Upper lobe of left lung (tissue), 4 donors: ENCODE data around the gene PTPRN2.

Experiments used
- CTCF ChIP-seq, 6 experiments: fragments of 450-650 bp in 4 of 6; fragments of 200-600 bp in 2 of 6; sonication (generic) in 2 of 6; IDR thresholded peaks; one replicate each; pipeline ENCODE4 v1.5.1; 2016 to 2019; ENCODE audit warnings: antibody characterized with exemption in 6 of 6
- EP300 ChIP-seq, 4 donors: sonication (generic); formaldehyde crosslinking; IDR thresholded peaks; one replicate each; pipeline ENCODE4 v1.5.1; 2017; ENCODE audit warnings: antibody characterized with exemption in 4 of 4, control low read depth in 2 of 4
- POLR2A ChIP-seq, 4 donors: fragments of 450-650 bp; IDR thresholded peaks; one replicate each; pipeline ENCODE4 v1.5.1; 2016 to 2017; ENCODE audit warnings: antibody characterized with exemption in 4 of 4, mild to moderate bottlenecking in 2 of 4
- POLR2AphosphoS5 ChIP-seq, 2 donors: sonication (generic); formaldehyde crosslinking; IDR thresholded peaks; one replicate each; pipeline ENCODE4 v1.5.1; 2017; ENCODE audit warnings: antibody characterized with exemption in 2 of 2

DNA sequence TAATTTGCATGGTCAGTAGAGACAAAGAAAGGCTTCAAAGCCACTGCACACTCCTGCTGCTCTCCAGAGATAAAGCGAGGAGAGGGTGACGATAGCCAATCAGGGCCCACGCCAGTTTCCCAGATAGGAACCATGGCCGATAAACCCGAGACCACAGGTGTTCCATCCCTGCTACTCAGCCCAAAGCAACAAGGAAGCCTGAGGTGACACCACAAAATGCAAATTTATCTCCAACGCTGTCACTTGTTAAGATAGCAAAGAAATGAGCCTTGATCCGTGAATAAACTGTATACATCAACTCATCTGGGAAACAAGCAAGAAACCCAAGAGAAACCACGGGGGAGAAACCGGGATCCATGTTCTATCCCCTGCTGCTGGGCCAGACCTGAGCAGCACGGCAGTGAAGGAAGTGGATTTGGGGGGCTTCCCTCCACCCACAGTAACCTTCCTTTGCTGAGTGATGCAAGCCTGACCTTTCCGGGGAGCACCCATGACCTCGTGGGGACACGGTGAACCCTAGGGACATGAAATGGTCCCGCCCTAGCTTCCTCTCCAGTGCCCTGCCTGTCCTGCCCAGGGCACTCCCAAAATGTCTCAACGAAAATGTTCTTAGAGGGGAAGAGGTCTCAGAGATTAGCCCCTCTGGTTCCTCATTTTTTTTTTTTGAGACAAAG is 164.6 kb downstream of the PTPRN2 start:
- TF ChIP-seq EP300 (IDR thresholded peaks at IDR 0.05) (no peak), POLR2A (IDR thresholded peaks at IDR 0.05) (no peak), CTCF (IDR thresholded peaks at IDR 0.05) (no peak), POLR2AphosphoS5 (IDR thresholded peaks at IDR 0.05) (no peak)
